GM12878 (cell line): ENCODE measurements around the gene SMAD4.

Source experiments
- EZH2 ChIP-seq: IDR thresholded peaks from 2 replicates; pipeline ENCODE4 v1.6.1; 2012; ENCODE audit warnings: low read depth, mild to moderate bottlenecking, control low read depth, inconsistent platforms, low read length, borderline replicate concordance; ENCODE audit not compliant: control insufficient read depth
- FOXM1 ChIP-seq: IDR thresholded peaks from 2 replicates; pipeline ENCODE4 v1.6.1; 2012; ENCODE audit warnings: low read depth, mild to moderate bottlenecking, inconsistent platforms, low read length, moderate library complexity
- TF ChIP-seq, protein P1 (sequence below): fragments of 450-650 bp; IDR thresholded peaks from 2 replicates; pipeline ENCODE4 v1.6.1; 2014; ENCODE audit warnings: mild to moderate bottlenecking

DNA sequence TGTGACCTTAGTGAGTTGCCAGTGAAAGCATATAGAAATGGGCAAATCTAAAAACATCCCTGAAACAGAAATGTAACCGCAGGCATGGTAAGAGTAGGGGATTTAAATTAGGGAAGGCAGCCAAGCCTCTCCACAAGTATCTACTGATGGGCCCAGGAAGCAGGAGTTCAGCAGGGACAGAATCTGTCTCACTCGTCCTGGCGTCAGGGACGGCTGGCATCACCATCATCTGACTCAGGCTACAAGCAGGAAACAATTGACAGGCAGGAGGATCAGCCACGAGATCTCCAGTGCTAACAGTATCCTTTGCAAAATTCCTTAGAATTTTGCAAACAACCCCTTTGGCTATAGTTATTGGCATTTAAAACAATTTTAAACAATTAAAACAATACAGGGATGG lies 61.3 kb downstream of the SMAD4 start:
- no peak for TF ChIP-seq FOXM1
- TF ChIP-seq EZH2 = no peak
- TF ChIP-seq, protein P1, sequence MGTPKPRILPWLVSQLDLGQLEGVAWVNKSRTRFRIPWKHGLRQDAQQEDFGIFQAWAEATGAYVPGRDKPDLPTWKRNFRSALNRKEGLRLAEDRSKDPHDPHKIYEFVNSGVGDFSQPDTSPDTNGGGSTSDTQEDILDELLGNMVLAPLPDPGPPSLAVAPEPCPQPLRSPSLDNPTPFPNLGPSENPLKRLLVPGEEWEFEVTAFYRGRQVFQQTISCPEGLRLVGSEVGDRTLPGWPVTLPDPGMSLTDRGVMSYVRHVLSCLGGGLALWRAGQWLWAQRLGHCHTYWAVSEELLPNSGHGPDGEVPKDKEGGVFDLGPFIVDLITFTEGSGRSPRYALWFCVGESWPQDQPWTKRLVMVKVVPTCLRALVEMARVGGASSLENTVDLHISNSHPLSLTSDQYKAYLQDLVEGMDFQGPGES = no peak
